Mesodermal cell (in vitro differentiated cells): ENCODE measurements around the gene SLC7A6OS.

ENCODE experiments used
- H3K27ac ChIP-seq: 2 replicates; pipeline ENCODE4 v1.7.0; 2013; ENCODE audit warnings: mild to moderate bottlenecking, low read depth, low read length, moderate library complexity; ENCODE audit not compliant: severe bottlenecking
- H3K36me3 ChIP-seq: 2 replicates; pipeline ENCODE4 v1.7.1; 2013; ENCODE audit warnings: mild to moderate bottlenecking, low read length, moderate library complexity; ENCODE audit not compliant: control insufficient read depth, insufficient read depth
- H3K4me1 ChIP-seq: one replicate; pipeline ENCODE4 v1.7.1; 2013; ENCODE audit warnings: mild to moderate bottlenecking, low read length; ENCODE audit not compliant: insufficient read depth, control insufficient read depth, poor library complexity, severe bottlenecking
- H3K4me3 ChIP-seq: 2 replicates; pipeline ENCODE4 v1.7.0; 2013; ENCODE audit warnings: low read length, control low read depth, mild to moderate bottlenecking; ENCODE audit not compliant: insufficient read depth, poor library complexity, severe bottlenecking; ENCODE audit errors: extremely low read depth
- H3K9me3 ChIP-seq: 2 replicates; pipeline ENCODE4 v1.7.1; 2013; ENCODE audit warnings: mild to moderate bottlenecking, low read length, moderate library complexity; ENCODE audit not compliant: control insufficient read depth
- WGBS, 2 experiments: methylation state at CpG; one replicate each; pipeline ENCODE4 v1.1.5; 2013; ENCODE audit warnings: missing lambda C conversion rate in 2 of 2; ENCODE audit not compliant: insufficient coverage in 2 of 2; 5-methylcytosine and 5-hydroxymethylcytosine counted together

SLC7A6OS gene

DNA sequence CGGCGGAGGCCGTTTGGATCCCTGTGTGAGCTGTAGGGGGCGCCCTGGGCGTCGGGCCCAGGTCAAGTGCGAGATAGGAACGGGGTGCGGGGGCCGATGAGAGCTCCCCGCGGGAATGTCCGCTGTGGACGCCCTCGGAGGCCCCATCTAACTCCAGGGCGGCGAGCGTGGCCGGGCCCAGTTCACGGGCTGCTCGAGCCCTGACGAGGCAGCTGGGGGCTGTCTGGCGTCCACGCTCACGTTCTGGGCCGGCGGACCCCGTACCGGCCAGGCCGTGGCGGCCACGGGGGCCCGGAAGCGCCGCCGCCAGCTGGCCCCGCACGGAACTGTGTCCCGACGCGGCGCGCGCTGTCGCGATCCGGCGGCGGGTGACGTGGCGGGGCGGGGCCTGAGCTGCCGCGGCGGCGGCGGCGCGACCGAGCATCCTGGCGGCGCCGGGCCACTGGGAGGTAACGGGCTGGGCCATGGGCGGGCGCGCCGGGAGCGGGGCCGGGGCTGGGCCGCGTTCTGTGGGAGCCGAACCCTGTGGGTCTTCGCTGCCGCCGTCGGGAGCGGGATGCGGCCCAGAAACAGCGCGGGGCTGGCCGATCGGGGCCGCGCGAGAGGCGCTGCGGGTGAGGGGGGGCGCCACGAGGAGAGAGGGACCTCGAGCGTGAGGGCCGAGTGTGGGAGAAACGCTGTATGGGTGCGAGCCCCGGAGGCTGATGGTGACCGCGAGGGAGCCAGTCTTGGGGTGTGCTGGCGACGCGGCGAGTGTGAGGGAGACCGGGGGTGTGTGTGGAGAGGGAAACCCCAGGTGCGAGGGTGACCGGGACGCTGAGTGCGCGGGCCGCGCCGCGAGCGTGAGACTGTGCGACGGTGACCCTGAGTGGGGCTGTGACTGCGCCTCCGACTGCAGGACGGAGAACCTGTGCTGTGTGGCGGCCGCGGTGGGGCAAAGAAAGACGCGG is 46.3 kb downstream of the SLC7A6OS start, which contains the start of gene SLC7A6:
Gene SLC7A6, plus strand, starts transcription at position 399 of the 950 bp plus-strand sequence. CDS start 10,201 bp downstream, outside the sequence.
- Histone ChIP-seq H3K9me3 (no peaks in the 10 kb centered on the region), H3K36me3 (peaks cover 18% of the 10 kb centered on the region), H3K4me1 (peaks cover 10% of the 10 kb centered on the region), H3K4me3 (peak within 1 kb of the TSS; percentile 76), H3K27ac (peak within 1 kb of the TSS; percentile 97)
- 0% methylated on average over 85 to 121 of the region's 123 CpGs for WGBS, 2 experiments

DNA sequence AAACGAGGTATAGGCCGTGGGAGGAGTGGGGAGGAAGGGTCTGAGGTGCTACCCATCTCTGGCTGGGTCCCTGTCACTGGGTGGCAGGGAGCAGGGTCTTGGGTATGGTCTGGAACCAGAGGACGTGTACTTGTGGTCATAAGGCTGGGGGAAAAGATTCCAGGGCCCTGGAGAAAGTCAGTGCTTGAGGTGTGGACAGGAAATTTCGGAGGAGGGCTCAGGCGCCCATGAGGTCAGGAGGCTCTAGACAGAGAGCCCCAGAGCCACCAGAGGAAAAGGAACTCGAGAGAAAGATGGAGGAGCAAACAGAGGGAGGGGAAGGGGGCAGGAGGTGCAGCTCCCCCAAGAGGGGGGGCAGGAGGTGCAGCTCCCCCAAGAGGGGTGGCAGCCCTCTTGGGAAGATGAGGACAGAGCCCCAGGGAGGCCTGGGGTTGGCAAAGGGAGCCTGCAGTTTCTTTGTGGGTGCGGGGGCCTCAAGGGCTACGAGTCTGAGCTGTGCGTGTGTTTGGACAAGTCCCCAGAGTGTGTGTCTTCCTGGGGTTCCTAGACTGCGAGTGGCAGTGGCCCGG is 47.1 kb downstream of the SLC7A6OS start:
- peaks cover 10% of the 10 kb centered on the region for H3K4me1 ChIP-seq
- H3K4me3 ChIP-seq: peak overlapping the region; percentile 76
- no peaks in the 10 kb centered on the region for H3K9me3 ChIP-seq
- peaks cover 20% of the 10 kb centered on the region for H3K36me3 ChIP-seq
- WGBS, 2 experiments: 47 to 54% methylated on average over 8 to 10 of the region's 11 CpGs
- peak overlapping the region; percentile 97 for H3K27ac ChIP-seq

DNA sequence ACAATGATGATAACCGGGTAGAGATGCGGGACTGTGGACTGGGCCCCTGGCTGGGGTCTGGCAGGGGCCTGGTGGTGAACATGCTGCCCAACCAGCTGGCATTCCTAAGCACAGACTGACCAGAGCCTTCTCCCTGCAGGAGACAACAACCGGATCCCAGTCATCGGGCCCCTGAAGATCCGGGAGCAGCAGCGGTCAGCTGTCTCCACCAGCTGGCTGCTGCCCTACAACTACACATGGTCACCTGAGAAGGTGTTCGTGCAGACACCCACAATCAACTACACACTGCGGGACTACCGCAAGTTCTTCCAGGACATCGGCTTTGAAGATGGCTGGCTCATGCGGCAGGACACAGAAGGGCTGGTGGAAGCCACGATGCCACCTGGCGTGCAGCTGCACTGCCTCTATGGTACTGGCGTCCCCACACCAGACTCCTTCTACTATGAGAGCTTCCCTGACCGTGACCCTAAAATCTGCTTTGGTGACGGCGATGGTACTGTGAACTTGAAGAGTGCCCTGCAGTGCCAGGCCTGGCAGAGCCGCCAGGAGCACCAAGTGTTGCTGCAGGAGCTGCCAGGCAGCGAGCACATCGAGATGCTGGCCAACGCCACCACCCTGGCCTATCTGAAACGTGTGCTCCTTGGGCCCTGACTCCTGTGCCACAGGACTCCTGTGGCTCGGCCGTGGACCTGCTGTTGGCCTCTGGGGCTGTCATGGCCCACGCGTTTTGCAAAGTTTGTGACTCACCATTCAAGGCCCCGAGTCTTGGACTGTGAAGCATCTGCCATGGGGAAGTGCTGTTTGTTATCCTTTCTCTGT is 51.5 kb downstream of the SLC7A6OS start:
- H3K27ac ChIP-seq: no peak overlapping the region
- H3K9me3 ChIP-seq: no peaks in the 10 kb centered on the region
- 93% methylated on average over 26 to 27 of the region's 27 CpGs for WGBS, 2 experiments
- no peak overlapping the region for H3K4me3 ChIP-seq
- H3K4me1 ChIP-seq: peaks cover 12% of the 10 kb centered on the region
- peaks cover 19% of the 10 kb centered on the region for H3K36me3 ChIP-seq

DNA sequence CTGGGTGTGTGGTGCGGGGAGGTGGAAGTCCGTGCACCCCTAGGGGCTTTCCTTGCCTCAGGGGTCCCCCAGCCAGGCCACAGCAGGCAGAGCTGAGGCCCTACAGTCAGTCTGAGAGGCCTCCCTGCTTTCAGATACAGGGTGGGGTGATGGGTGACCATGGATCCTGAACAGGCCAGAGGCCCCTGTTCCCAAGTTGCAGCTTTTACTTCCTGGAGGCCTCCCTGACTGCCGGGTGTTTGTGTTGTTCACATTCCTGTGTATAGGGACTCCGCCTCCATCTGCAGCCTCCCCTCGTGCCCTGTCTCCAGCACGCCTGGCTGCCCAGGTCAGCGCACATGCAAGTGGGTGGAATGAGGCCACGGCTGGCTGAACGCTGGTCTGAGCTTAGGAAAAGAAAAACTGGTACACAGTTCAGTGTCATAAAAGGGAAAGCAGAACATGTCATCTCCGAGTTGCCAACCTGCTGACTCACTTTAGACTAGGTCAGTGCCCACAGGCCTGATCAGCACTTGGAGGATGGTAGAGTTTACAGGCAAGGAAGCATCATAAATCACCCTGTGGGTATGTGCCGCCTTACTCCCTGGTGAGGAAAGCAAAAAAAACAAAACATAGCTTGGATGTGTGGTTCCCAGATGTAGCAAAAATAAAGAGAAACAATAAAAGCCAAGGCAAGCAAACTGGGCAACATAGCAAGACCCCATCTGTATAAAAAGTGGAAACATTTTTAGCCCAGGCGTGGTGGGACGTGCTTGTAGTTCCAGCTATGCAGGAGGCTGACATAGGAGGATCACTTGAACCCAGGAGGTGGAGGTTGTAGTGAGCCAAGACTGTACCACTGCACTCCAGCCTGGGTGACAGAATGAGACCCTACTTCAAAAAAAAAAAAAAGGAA is 52.6 kb downstream of the SLC7A6OS start:
- H3K36me3 ChIP-seq: peaks cover 19% of the 10 kb centered on the region
- H3K4me3 ChIP-seq: no peak overlapping the region
- WGBS, 2 experiments: 83 to 98% methylated on average over 8 to 13 of the region's 13 CpGs
- peaks cover 9% of the 10 kb centered on the region for H3K4me1 ChIP-seq
- peak overlapping the region; percentile 74 for H3K27ac ChIP-seq
- no peaks in the 10 kb centered on the region for H3K9me3 ChIP-seq

DNA sequence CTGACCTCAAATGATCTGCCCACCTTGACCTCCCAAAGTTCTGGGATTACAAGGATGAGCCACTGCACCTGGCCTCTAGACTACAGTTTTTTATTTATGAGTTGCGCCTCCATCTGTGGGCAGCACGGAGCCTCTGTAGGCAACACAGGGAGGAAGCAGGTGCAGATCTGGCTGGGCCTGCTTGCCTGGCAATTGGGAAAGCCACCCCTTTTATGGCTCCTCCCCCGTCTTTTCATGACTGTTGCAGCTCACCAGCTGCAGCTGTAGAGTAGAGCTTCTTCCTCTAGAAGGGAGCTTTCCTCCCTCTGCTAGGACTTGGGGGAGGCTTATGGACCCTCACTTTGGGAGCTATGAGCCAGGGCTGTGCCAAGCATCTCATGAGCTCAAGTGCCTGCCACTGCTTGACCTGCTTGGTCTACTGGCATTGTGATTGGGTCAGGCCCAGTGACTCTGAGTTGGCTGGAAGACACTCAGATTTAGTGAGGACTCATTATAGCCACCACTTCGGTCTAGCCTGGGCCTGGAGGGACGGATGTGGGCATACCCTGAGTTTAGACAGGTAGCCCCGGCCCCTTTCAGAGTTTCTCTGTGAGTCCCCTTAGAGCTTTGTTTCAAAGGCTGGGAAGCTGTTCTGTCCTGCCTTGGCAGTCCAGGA is 53.4 kb downstream of the SLC7A6OS start:
- Histone ChIP-seq H3K27ac (peak overlapping the region; percentile 74), H3K4me1 (peaks cover 9% of the 10 kb centered on the region)

DNA sequence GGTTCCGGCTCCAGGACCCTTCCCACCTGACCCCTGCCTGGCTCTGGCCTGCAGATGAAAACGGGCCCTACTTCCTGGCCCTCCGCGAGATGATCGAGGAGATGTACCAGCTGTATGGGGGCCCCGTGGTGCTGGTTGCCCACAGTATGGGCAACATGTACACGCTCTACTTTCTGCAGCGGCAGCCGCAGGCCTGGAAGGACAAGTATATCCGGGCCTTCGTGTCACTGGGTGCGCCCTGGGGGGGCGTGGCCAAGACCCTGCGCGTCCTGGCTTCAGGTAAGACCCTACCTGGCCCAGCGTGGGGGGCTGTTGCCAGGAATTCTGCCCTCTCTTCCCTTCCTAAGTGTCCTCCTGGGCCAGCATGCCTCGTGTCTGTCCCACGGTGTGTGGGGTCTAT is 55.0 kb downstream of the SLC7A6OS start:
- WGBS, 2 experiments: 95% methylated on average over 16 of the region's 18 CpGs
- Histone ChIP-seq H3K4me3 (no peak overlapping the region), H3K27ac (no peak overlapping the region), H3K9me3 (no peaks in the 10 kb centered on the region), H3K36me3 (peaks cover 25% of the 10 kb centered on the region), H3K4me1 (peaks cover 9% of the 10 kb centered on the region)

More for the DNA sequence above, 53.4 kb downstream of the SLC7A6OS start:
- no peaks in the 10 kb centered on the region for H3K9me3 ChIP-seq
- peaks cover 19% of the 10 kb centered on the region for H3K36me3 ChIP-seq
- 91 to 97% methylated on average over 5 to 6 of the region's 6 CpGs for WGBS, 2 experiments
- no peak overlapping the region for H3K4me3 ChIP-seq

DNA sequence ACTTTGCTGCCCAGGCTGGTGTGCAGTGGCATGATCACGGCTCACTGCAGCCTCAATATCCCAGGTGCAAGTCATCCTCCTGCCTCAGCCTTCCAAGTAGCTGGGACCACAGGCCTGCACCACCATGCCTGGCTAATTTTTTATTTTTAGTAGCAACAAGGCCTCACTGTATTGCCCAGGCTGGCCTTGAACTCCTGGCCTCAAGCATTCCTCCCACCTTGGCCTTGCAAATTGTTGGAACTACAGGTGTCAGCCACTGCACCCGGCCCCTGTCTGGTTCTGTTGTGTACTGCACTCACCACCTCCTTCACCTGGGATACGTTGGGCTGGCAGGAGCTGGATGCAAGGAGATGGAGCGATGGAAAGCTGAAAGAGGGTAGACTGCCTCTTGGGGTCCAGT is 57.0 kb downstream of the SLC7A6OS start:
- H3K27ac ChIP-seq: no peak overlapping the region
- no peaks in the 10 kb centered on the region for H3K9me3 ChIP-seq
- no peak overlapping the region for H3K4me3 ChIP-seq
- H3K36me3 ChIP-seq: peaks cover 25% of the 10 kb centered on the region
- H3K4me1 ChIP-seq: peaks cover 9% of the 10 kb centered on the region
- WGBS, 2 experiments: 84 to 92% methylated on average over 2 of the region's 4 CpGs

GRCh38 chr16:68252383-68252782 is 58.4 kb downstream of the SLC7A6OS start:
- Histone ChIP-seq H3K36me3 (peaks cover 25% of the 10 kb centered on the region), H3K27ac (no peak overlapping the region), H3K4me3 (no peak overlapping the region), H3K4me1 (peaks cover 3% of the 10 kb centered on the region), H3K9me3 (no peaks in the 10 kb centered on the region)
- WGBS, 2 experiments: 96 to 100% methylated on average over 2 of the region's 5 CpGs

DNA sequence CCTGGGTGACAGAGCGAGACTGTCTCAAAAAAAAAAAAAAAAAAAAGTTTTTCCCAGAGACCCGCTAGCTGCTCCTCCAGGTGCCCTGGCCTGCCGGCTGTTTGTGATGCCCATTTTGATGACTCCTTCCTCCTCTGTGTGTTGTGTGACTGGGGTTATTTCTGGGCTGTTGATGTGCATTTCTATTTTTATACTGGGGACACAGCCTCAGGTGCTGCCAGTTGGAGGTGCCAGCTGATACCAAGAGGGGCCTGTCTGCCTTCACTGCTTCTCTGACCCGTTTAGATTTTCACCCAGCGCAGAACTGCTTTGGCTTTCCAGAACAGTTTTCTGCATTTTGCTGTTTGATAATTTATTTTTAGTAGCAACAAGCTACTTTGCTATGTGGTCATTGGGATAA is 58.9 kb downstream of the SLC7A6OS start:
- H3K4me3 ChIP-seq: no peak overlapping the region
- no peaks in the 10 kb centered on the region for H3K9me3 ChIP-seq
- H3K27ac ChIP-seq: no peak overlapping the region
- 87 to 100% methylated on average over 2 to 4 of the region's 5 CpGs for WGBS, 2 experiments
- H3K36me3 ChIP-seq: peaks cover 25% of the 10 kb centered on the region
- H3K4me1 ChIP-seq: no peaks in the 10 kb centered on the region
